Dendritic cell treated with granulocyte-macrophage colony-stimulating factor and Interleukin-4, amounts not matched to agents 40 ng/mL and 50 ng/mL, for 4 days (primary cell): ENCODE results near the gene ERMARD.

ENCODE experiments used
- H3K27ac Mint-ChIP-seq: one replicate; pipeline ENCODE4 v1.8.0; 2022; ENCODE audit warnings: mild to moderate bottlenecking, mixed read lengths
- H3K27me3 Mint-ChIP-seq: one replicate; pipeline ENCODE4 v1.8.0; 2022; ENCODE audit warnings: mild to moderate bottlenecking, mixed read lengths
- H3K36me3 Mint-ChIP-seq: one replicate; pipeline ENCODE4 v1.8.0; 2022; ENCODE audit warnings: low read depth, mixed read lengths
- H3K4me1 Mint-ChIP-seq: one replicate; pipeline ENCODE4 v1.8.0; 2022; ENCODE audit warnings: low read depth, mixed read lengths
- H3K4me3 Mint-ChIP-seq: one replicate; pipeline ENCODE4 v1.8.0; 2022; ENCODE audit warnings: mild to moderate bottlenecking, moderate library complexity, mixed read lengths
- H3K9me3 Mint-ChIP-seq: one replicate; pipeline ENCODE4 v1.8.0; 2022; ENCODE audit warnings: mixed read lengths
- intact Hi-C: fragments of 100-400 bp; cut with micrococcal nuclease; formaldehyde crosslinking; loops from one replicate; pipeline ENCODE4 v1.15.0; 2022

The ERMARD gene

DNA sequence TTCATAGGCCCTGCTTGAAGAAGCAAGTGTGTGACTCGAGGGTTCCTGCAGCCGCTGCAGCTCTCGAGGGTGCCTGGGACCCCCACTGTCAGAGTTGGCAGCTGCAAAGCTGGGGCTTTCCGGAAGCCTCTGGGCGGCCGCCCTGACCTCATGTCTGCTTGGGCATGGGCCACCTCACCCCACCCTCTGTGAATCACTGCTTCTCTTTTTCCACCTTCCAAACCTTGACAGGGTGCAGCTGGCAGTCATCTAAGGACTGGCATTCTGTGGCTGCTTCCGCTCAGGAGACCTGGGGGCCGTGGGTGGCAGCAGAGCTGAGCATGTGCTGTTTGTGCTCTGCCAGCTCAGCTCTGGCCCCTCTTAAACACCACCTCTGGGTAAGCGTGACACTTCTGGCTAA is 32.0 kb downstream of the ERMARD start:
- no peaks in the 10 kb centered on the region for H3K9me3 Mint-ChIP-seq
- no peaks in the 10 kb centered on the region for H3K4me1 Mint-ChIP-seq
- no peak overlapping the region for H3K27ac Mint-ChIP-seq
- peaks cover 44% of the 10 kb centered on the region for H3K36me3 Mint-ChIP-seq
- intact Hi-C loops = no loop called here
- peaks cover 4% of the 10 kb centered on the region for H3K27me3 Mint-ChIP-seq
- no peak overlapping the region for H3K4me3 Mint-ChIP-seq

DNA sequence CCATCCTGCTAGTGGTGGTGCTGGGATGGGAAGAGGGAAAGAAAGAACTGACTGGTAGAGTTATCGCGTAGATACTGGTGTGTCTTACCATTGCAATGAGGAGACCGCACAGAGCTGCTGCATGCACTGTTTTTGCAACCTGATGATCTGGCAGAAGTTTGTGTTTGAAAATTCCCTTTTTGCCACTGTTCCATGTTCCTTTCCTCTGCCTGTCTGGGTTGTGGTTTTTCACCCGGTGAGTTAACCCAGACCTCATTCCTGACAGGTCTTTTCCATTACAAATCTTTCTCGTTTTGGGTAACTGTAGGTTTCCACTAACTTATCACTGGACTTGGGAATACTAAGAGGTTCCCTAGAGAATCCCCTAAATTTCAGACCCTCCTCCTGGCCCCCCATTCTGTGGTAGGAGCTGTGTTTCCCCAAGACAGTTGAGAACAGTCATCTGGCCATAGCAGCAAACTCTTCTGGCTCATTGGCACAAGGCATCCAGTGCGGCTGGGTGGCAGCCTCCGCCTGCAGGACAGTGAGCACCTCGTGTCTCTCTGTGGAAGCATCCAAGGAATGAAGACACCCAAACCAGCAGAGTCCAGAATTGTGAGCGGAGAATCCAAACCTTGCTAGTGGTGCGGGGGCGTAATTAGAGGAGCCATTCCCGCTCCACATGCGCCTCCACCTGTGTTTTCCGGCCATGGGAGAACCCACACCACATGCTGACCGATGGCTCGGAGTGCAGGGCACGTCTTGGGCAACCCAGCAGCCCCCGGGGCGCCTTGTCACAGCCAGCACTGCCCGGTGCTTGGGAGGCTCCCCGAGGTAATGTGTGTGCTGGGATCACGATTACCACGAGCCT is 32.8 kb downstream of the ERMARD start:
- no peak overlapping the region for H3K4me3 Mint-ChIP-seq

DNA sequence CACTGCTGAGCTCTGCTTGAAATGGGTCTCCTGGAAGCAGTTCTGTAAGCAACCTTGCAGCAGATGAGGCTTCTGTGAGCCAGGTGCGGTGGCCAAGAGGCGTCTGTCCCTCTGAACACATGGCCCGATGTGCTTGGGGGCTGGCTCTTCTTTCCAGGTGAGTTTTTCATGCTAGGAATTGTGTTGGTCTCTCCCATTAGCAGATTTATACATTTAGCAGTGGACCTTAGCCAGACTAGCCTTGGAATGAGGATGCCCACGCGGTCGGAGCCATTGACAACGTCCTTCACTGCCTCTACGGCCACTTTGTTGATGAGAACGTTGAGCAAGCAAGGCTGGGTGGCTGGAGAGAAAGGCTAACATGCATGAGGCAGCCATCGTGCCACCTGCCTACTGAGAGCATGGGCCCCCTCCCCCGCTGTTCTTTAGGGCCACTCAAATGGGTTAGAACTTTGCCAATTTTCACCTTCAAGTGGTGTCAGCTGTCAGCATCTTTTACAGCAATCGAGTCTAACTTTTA is 33.5 kb downstream of the ERMARD start:
- peaks cover 3% of the 10 kb centered on the region for H3K4me1 Mint-ChIP-seq
- H3K9me3 Mint-ChIP-seq = no peaks in the 10 kb centered on the region
- no peak overlapping the region for H3K27ac Mint-ChIP-seq
- peaks cover 30% of the 10 kb centered on the region for H3K36me3 Mint-ChIP-seq
- H3K4me3 Mint-ChIP-seq = no peak overlapping the region
- peaks cover 15% of the 10 kb centered on the region for H3K27me3 Mint-ChIP-seq
- intact Hi-C loops = no loop called here

More for the DNA sequence above, 32.8 kb downstream of the ERMARD start:
- intact Hi-C loops = no loop called here
- Mint-ChIP-seq H3K27ac (no peak overlapping the region), H3K27me3 (peaks cover 9% of the 10 kb centered on the region), H3K4me1 (no peaks in the 10 kb centered on the region), H3K9me3 (no peaks in the 10 kb centered on the region), H3K36me3 (peaks cover 37% of the 10 kb centered on the region)

DNA sequence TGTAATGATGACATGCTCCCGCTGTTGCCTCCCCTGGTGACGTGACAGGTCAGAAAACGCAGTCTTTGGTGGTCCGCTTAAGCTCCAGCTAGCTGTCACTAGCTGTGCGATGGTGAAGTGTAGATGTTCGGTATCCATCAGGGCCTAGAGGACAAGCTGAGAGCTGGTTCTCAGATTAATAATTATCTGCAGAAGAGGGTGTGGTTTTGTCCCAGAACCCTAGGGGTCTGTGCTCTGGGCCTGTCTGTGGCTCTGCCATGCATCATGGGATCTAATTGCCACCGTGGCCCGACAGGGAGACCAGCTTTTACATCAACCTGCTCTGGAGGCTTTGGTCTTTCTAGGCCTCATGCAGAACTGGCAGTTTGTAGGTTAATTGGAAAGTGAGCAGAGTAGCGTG is 34.1 kb downstream of the ERMARD start:
- intact Hi-C loops = no loop called here
- no peak overlapping the region for H3K4me3 Mint-ChIP-seq
- H3K4me1 Mint-ChIP-seq = peaks cover 10% of the 10 kb centered on the region
- peaks cover 23% of the 10 kb centered on the region for H3K36me3 Mint-ChIP-seq
- no peak overlapping the region for H3K27ac Mint-ChIP-seq
- no peaks in the 10 kb centered on the region for H3K9me3 Mint-ChIP-seq
- peaks cover 22% of the 10 kb centered on the region for H3K27me3 Mint-ChIP-seq

DNA sequence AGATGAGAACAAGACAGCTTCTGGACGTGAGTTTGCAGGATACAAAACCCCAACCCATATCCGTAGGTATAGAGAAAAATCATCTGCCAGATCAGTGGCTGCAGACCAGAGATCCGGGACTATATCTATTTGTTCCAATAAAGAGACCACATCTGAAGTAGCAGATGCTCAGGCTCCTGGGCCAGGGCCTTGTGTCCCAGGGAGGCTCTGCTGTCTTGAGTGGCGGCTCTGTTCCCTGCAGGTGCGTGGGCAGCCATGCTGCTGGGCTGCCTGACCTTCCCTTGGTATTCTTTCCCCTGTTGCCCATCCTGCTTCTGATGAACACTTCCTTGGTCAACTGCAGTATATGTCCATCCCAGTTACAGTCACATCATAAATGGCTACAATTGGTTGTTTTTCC is 34.9 kb downstream of the ERMARD start:
- no peak overlapping the region for H3K4me3 Mint-ChIP-seq
- peaks cover 15% of the 10 kb centered on the region for H3K36me3 Mint-ChIP-seq
- peaks cover 13% of the 10 kb centered on the region for H3K4me1 Mint-ChIP-seq
- no peak overlapping the region for H3K27ac Mint-ChIP-seq
- intact Hi-C loops = no loop called here
- H3K27me3 Mint-ChIP-seq = peaks cover 29% of the 10 kb centered on the region
- no peaks in the 10 kb centered on the region for H3K9me3 Mint-ChIP-seq

DNA sequence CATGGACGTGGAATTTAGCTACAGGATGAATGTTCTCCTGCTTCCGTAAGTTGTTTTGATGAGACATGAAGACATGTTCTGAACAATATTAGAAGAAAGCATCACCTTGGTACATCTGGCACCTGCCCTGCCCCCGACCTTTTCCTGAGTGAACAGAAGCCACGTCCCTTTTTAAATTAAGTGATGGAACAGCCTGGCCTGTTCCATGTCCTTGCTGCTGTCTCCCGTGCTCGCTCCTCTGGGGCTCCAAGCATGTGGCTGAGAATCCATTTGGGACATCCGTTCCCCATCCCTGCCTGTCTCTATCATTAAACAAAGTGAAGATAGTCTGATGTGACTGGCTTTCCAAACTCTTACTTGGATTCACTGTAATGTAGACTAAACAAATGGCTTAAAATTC is 36.4 kb downstream of the ERMARD start:
- peaks cover 34% of the 10 kb centered on the region for H3K27me3 Mint-ChIP-seq
- no peak overlapping the region for H3K4me3 Mint-ChIP-seq
- no peaks in the 10 kb centered on the region for H3K9me3 Mint-ChIP-seq
- H3K4me1 Mint-ChIP-seq = peaks cover 13% of the 10 kb centered on the region
- intact Hi-C loops = no loop called here
- H3K36me3 Mint-ChIP-seq = peaks cover 9% of the 10 kb centered on the region
- H3K27ac Mint-ChIP-seq = no peak overlapping the region

DNA sequence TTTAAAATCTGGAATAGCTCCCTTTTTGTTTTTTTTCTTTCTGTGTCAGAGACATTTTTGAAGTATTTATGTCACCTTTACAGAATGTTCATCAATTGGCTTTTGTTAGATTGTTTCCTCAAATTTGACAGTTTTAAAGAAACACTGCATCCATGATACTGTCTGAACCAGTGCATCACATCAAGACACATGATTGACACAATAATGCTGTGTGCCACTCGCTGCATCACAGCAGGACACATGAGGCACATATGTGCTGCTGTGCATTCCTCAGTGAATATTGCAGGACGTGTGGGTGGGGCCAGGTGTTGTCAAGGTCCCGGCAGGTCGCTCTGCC is 37.4 kb downstream of the ERMARD start:
- Mint-ChIP-seq H3K36me3 (no peaks in the 10 kb centered on the region), H3K4me3 (no peak overlapping the region), H3K4me1 (peaks cover 13% of the 10 kb centered on the region), H3K27me3 (peaks cover 34% of the 10 kb centered on the region), H3K9me3 (no peaks in the 10 kb centered on the region), H3K27ac (no peak overlapping the region)
- intact Hi-C loops = no loop called here

DNA sequence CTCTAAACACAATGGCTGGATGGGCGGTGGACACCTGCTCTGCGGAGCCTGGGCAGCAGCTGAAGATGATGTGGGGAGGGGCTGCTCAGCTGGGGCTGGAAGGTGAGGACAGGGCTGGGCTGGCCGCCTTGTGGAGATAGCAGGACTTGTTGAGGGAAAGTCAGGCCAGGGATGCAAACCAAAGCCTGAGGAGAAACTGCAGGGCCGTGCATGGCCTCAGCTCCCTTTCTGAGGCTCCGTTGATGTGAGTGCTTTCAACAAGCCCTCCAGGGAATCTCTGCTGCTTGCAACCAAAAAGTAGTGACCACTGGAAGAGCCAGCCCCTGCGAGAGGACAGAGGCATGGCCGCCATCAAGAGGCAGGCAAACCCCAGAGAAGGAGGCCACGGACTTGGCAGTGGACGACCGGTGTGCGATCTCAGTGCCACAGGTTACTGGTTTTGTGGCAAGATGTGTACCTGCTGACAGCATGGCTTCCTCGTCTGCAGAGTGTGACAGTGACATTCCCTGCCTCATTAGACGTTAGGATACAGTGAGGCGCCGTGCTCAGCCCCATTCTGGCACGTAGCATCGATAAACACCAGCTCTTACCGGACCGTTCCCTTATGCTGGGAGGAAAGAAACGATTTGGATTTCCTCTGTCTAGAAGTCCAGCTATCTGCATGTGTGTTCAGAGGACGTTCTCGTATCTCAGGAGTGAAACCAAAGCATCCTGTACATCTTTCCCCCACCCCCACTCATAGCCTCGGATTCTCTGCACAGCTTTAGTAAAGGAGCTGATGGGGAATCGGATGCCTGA is 37.9 kb downstream of the ERMARD start:
- Mint-ChIP-seq H3K27me3 (peaks cover 34% of the 10 kb centered on the region), H3K4me1 (peaks cover 13% of the 10 kb centered on the region), H3K4me3 (peak overlapping the region; percentile 66), H3K9me3 (no peaks in the 10 kb centered on the region), H3K36me3 (no peaks in the 10 kb centered on the region), H3K27ac (no peak overlapping the region)
- intact Hi-C loops = no loop called here

DNA sequence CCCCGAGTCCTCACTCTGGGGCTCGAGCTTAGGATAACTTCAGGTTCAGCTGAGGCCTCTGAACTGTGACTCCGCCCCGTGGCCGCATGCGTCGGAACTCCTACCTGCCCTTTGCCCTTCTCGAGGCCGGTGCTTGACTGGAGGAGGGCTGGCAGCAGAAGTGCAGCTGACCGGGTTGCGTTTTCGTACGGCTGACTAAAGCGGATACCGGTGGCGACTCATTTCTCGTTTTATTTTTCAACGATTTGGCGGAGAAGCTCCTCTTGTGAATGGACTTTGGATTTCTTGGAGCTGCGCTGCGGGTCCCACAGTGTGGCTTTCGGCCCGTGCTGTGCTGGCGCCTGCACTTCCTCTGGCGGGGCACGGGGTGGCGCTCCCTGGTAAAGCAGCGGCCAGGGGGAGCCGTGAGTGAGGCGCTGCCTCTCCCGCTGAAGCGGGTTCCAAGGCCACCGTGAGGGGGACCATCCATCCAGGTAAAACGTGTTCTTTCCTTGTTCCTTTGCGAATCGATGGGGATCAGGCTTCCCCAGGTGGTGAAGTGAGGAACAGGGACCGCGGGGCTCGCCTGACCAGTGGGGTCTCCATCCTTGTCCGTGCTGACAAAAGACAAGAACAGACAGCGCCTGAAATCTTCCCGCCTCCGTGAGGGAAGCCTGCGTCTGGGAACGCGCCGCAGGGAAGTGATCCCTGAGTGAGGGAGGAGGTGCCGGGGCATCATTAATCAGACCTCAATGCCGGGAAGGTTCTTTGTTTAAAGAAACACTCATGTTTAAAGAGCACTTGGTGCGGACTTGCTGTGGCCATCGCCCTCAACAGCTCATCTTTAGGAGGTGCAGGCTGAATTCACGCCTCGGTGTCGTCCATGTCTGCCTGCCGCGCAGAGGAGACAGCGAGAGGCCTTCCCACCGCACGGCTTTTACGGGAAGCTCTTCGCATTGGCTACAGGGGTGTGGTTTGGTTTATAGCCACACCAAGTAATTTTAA is 38.8 kb downstream of the ERMARD start:
- H3K27me3 Mint-ChIP-seq = peaks cover 34% of the 10 kb centered on the region
- H3K9me3 Mint-ChIP-seq = no peaks in the 10 kb centered on the region
- H3K4me1 Mint-ChIP-seq = peaks cover 13% of the 10 kb centered on the region
- H3K36me3 Mint-ChIP-seq = no peaks in the 10 kb centered on the region
- no peak overlapping the region for H3K27ac Mint-ChIP-seq
- intact Hi-C loops = loop anchor here (5.0 kb wide), 1 partner anchor 727 kb away; no protein-coding TSS in a partner anchor
- peak overlapping the region; percentile 66 for H3K4me3 Mint-ChIP-seq

DNA sequence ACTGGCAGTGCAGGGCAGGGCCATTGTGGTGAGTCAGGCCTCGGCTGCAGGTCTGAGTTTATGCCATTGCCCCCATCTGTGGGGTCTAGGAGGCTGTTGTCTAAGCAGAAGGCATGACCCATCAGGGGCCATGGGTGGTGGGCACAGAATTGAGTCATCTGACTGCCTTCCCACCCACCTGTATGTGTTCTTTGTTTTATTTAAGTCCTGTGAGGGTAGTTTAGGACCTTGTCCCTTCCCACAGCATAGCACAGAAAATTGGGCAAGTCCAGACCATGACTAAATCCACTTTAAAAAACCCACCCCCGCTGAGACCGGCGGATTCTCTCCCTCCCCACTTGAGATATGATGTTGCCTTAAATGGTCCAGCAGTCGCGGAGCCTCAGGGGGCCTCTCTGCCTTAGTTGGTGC is 40.3 kb downstream of the ERMARD start:
- H3K36me3 Mint-ChIP-seq = no peaks in the 10 kb centered on the region
- H3K27me3 Mint-ChIP-seq = peaks cover 34% of the 10 kb centered on the region
- H3K27ac Mint-ChIP-seq = no peak overlapping the region
- H3K9me3 Mint-ChIP-seq = no peaks in the 10 kb centered on the region
- intact Hi-C loops = loop anchor here (5.0 kb wide), 1 partner anchor 726 kb away; no protein-coding TSS in a partner anchor
- no peak overlapping the region for H3K4me3 Mint-ChIP-seq
- H3K4me1 Mint-ChIP-seq = peaks cover 13% of the 10 kb centered on the region

DNA sequence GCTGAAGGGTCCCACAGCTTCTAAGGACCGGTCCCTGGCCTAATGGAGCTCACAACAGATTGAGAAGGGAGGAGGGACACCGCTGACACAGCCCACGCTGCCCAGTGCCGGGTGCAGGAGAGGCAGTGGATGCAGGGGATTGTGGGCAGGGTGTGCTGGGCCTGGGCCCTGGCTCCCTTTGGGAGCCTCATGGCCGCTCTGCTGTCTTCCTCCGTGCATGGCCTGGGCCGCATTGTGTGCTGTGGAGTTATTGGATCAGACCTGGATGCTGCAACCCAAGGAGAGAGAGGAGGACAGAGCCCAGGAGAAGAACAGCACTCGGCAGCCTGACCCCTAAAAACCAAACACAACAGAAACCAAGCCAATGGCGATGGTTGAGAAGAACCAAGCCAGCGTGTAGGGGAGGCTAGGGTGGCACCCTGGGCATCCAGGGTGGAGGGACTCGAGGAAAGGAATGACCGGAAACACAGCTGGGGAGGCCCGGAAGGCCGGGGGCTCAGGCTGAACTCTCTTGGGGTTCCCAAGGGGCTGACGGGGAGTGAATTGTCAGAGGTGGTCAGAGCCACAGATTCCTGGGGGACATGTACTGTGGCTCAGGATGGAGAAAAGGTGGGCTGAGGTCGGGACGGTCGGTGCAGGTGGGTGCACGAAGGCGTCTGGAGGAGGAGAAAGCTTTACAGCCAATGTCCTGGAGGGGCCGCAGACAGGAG is 41.0 kb downstream of the ERMARD start:
- Mint-ChIP-seq H3K27me3 (peaks cover 34% of the 10 kb centered on the region), H3K27ac (no peak overlapping the region), H3K4me1 (peaks cover 13% of the 10 kb centered on the region), H3K9me3 (no peaks in the 10 kb centered on the region), H3K36me3 (no peaks in the 10 kb centered on the region), H3K4me3 (no peak overlapping the region)
- intact Hi-C loops = loop anchor here (5.0 kb wide), 1 partner anchor 725 kb away; no protein-coding TSS in a partner anchor

DNA sequence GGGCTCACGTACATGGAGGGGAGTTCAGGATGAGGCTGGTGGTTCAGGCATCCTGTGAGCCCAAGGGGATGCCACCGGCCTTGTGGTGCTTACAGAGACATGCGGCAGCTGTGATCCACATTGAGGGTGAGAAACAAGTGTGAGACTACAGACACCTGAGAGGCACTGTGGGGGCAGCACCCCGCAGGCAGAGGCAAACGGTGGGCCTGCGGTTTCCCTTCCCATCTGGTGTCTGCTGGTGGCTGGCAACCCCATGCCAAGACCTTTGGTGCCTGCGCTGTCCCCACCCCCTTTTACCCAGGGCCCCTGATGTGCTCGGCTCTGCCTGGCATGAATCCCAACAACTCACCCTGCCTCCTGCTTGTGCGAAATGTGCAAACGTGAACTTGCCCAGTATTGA is 42.0 kb downstream of the ERMARD start:
- Mint-ChIP-seq H3K27ac (no peak overlapping the region), H3K9me3 (no peaks in the 10 kb centered on the region), H3K4me3 (no peak overlapping the region), H3K27me3 (peaks cover 32% of the 10 kb centered on the region), H3K36me3 (no peaks in the 10 kb centered on the region), H3K4me1 (peaks cover 13% of the 10 kb centered on the region)
- intact Hi-C loops = loop anchor here (5.0 kb wide), 1 partner anchor 724 kb away; no protein-coding TSS in a partner anchor
